Measurements from ENCODE around the gene SEC16A.

DNA sequence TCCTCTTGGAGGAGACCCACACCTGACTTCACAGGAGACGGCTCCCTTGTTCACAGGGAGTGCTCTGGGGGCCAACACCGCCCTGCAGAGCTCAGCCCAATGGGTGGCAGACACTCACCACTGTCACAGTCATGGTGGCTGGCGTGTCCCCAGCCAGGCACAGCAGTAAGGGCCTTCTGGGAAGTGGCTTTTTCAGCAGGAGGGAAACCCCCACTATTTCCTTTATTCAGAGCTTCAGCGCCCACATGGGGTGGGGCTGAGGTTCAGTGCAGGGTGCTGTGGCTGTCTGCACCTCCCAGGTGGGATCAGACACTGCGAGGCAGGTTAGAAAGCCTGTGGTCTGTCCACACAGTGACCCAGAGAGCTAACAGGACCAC is 79.3 kb downstream of the SEC16A start:
- TF ChIP-seq CTCF (IDR thresholded peaks at IDR 0.05), result no peak
- no peak for TF ChIP-seq POLR2A (IDR thresholded peaks at IDR 0.05)
